ENCODE results near the gene ITGA2B. TPM values are rescaled to one million over a fixed set of nuclear protein-coding genes. Genes with fewer than 3 reads are reported as not detected.

Gene ITGA2B
- total and polyA plus RNA-seq, 8 donors, result under 0.01 to 2.4 (median 0.46) TPM; not detected in 3

DNA sequence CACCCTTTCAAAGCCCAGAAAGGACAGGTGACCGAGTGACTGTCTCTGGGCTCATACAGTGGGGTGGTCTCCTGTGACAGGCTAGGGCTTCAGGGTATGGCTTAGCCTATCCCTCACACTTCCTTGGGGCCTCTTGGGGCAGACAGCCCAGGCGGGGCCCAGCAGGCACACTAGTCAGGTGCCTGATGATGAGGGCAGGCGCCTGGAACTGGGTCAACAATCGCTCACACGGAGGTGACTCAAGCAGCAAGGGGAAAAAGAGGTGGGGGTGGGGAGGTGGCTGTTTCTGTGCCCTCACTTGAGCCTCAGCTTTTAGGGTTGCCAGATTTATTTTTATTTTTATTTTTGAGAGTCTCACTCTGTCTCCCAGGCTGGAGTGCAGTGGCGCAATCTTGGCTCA, 50.7 kb downstream of the ITGA2B start:
- H3K4me1 ChIP-seq, result peaks cover 0 to 23% (median 0%) of the 10 kb centered on the region in 4 donors
- WGBS, 5 donors, result 43 to 55% (median 48%) methylated on average over 6 of the region's 6 CpGs
- H3K27me3 ChIP-seq, result peaks cover 0 to 23% (median 0%) of the 10 kb centered on the region in 3 donors
- peak in 1 of 2 donors; percentile 74 for DNase-seq
- no peak overlapping the region for H3K27ac ChIP-seq
- no peaks in the 10 kb centered on the region for H3K36me3 ChIP-seq
- intact Hi-C loops (cut with DNase I; ENCODE audit: low total_unique reads), result no loop called here
- TF ChIP-seq EP300 (IDR thresholded peaks at IDR 0.05) (no peak), POLR2A (IDR thresholded peaks at IDR 0.05) (no peak), POLR2AphosphoS5 (IDR thresholded peaks at IDR 0.05) (no peak)
- TF ChIP-seq, protein P1, sequence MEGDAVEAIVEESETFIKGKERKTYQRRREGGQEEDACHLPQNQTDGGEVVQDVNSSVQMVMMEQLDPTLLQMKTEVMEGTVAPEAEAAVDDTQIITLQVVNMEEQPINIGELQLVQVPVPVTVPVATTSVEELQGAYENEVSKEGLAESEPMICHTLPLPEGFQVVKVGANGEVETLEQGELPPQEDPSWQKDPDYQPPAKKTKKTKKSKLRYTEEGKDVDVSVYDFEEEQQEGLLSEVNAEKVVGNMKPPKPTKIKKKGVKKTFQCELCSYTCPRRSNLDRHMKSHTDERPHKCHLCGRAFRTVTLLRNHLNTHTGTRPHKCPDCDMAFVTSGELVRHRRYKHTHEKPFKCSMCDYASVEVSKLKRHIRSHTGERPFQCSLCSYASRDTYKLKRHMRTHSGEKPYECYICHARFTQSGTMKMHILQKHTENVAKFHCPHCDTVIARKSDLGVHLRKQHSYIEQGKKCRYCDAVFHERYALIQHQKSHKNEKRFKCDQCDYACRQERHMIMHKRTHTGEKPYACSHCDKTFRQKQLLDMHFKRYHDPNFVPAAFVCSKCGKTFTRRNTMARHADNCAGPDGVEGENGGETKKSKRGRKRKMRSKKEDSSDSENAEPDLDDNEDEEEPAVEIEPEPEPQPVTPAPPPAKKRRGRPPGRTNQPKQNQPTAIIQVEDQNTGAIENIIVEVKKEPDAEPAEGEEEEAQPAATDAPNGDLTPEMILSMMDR (IDR thresholded peaks at IDR 0.05), result no peak
- no peaks in the 10 kb centered on the region for H3K9me3 ChIP-seq
- H3K4me3 ChIP-seq, result no peak overlapping the region

- H3K36me3 ChIP-seq, result no peaks in the 10 kb centered on the region
- DNase-seq, result peak in 1 of 2 donors; percentile 59
- WGBS, 5 donors, result 28 to 54% (median 51%) methylated on average over 5 of the region's 5 CpGs
- no peaks in the 10 kb centered on the region for H3K9me3 ChIP-seq
- TF ChIP-seq EP300 (IDR thresholded peaks at IDR 0.05), result no peak
- TF ChIP-seq POLR2AphosphoS5 (IDR thresholded peaks at IDR 0.05), result no peak
- TF ChIP-seq, protein P1 (IDR thresholded peaks at IDR 0.05), result no peak
- TF ChIP-seq POLR2A (IDR thresholded peaks at IDR 0.05), result no peak
- peaks cover 0 to 33% (median 6%) of the 10 kb centered on the region in 4 donors for H3K4me1 ChIP-seq
- peaks cover 0 to 23% (median 0%) of the 10 kb centered on the region in 3 donors for H3K27me3 ChIP-seq
- intact Hi-C loops (cut with DNase I; ENCODE audit: low total_unique reads), result no loop called here
- no peak overlapping the region for H3K27ac ChIP-seq
- no peak overlapping the region for H3K4me3 ChIP-seq
Measured at GRCh38 chr17:44335968-44336367, 53.5 kb downstream of the ITGA2B start.

DNA sequence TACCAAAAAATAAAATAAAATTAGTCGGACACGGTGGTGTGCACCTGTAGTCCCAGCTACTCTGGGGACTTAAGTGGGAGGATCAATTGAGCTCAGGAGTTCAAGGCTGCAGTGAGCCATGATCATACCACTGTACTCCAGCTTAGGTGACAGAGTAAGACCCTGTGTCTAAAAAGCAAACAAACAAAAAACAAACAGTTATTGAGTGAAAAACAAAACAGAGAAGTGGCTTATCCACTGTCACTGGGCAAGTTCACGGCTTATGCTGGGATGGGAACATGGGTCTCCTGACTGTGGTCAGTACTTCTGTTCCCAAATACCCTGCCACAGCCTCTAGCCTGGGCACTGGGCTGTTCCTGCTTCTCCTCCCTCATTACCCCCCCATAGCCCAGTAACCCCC, 53.9 kb downstream of the ITGA2B start:
- TF ChIP-seq POLR2A (IDR thresholded peaks at IDR 0.05) (no peak), EP300 (IDR thresholded peaks at IDR 0.05) (no peak), POLR2AphosphoS5 (IDR thresholded peaks at IDR 0.05) (no peak)
- TF ChIP-seq, protein P1 (IDR thresholded peaks at IDR 0.05), result no peak
- no peak overlapping the region for H3K27ac ChIP-seq
- intact Hi-C loops (cut with DNase I; ENCODE audit: low total_unique reads), result no loop called here
- no peak overlapping the region for H3K4me3 ChIP-seq
- H3K9me3 ChIP-seq, result no peaks in the 10 kb centered on the region
- H3K4me1 ChIP-seq, result peaks cover 0 to 35% (median 8%) of the 10 kb centered on the region in 4 donors
- WGBS, 5 donors, result 79 to 82% (median 80%) methylated on average over 3 of the region's 3 CpGs
- peaks cover 0 to 23% (median 0%) of the 10 kb centered on the region in 3 donors for H3K27me3 ChIP-seq
- DNase-seq, result no peak
- H3K36me3 ChIP-seq, result no peaks in the 10 kb centered on the region

GRCh38 chr17:44334727-44335126, 54.7 kb downstream of the ITGA2B start:
- peak overlapping the region in 1 of 5 donors; percentile 32 for H3K27ac ChIP-seq
- H3K9me3 ChIP-seq, result no peaks in the 10 kb centered on the region
- H3K4me1 ChIP-seq, result peaks cover 0 to 35% (median 8%) of the 10 kb centered on the region in 4 donors
- intact Hi-C loops (cut with DNase I; ENCODE audit: low total_unique reads), result no loop called here
- H3K4me3 ChIP-seq, result no peak overlapping the region
- no peak for DNase-seq
- peaks cover 0 to 23% (median 0%) of the 10 kb centered on the region in 3 donors for H3K27me3 ChIP-seq
- 42 to 57% (median 53%) methylated on average over 3 of the region's 3 CpGs for WGBS, 5 donors
- no peak for TF ChIP-seq EP300 (IDR thresholded peaks at IDR 0.05)
- TF ChIP-seq, protein P1 (IDR thresholded peaks at IDR 0.05), result no peak
- TF ChIP-seq POLR2AphosphoS5 (IDR thresholded peaks at IDR 0.05), result no peak
- no peak for TF ChIP-seq POLR2A (IDR thresholded peaks at IDR 0.05)
- no peaks in the 10 kb centered on the region for H3K36me3 ChIP-seq

Measured in stomach (tissue), 9 donors.